NB4 (cell line): Measurements from ENCODE around the gene RBM38.

ENCODE experiments used
- POLR2A ChIP-seq: IDR thresholded peaks from 2 replicates; pipeline ENCODE4 v1.6.1; 2011; ENCODE audit warnings: mild to moderate bottlenecking; ENCODE audit not compliant: insufficient read length; ENCODE audit errors: extremely low read depth
- TF ChIP-seq, protein P1 (sequence below): IDR thresholded peaks from one replicate; pipeline ENCODE4 v1.5.1; 2012; ENCODE audit warnings: low read depth, low read length

DNA sequence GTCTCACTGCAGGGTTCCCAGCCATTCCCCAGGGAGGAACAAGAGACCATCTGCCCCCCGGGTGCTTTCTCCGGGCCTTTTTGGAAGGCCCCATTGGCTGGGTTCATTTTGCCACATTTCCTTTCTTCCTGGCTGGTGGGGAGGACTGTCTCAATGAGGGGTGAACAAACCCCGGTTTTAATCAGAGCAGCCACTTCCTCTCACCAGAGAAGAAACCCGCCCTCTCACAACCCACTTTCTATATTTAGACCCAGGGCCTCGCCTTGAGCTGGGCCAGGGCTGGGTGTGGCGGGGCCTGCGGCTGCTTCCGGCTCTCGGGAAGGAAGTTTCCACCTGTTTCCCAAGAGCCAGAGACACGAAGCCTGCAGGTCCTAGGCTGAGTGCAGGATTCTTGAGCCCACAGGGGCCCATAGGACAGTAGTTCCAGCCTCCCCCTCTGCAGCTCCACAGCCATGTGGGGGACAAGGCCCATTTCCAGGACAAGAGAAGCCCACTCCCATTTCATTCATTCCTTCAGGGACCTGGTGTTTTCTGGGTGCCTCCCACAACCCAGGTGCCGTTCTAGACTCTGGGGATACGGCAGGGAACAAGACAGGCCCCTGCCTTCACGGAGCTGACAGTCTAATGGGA is 41.8 kb downstream of the RBM38 start:
- TF ChIP-seq POLR2A, result no peak
- TF ChIP-seq, protein P1, sequence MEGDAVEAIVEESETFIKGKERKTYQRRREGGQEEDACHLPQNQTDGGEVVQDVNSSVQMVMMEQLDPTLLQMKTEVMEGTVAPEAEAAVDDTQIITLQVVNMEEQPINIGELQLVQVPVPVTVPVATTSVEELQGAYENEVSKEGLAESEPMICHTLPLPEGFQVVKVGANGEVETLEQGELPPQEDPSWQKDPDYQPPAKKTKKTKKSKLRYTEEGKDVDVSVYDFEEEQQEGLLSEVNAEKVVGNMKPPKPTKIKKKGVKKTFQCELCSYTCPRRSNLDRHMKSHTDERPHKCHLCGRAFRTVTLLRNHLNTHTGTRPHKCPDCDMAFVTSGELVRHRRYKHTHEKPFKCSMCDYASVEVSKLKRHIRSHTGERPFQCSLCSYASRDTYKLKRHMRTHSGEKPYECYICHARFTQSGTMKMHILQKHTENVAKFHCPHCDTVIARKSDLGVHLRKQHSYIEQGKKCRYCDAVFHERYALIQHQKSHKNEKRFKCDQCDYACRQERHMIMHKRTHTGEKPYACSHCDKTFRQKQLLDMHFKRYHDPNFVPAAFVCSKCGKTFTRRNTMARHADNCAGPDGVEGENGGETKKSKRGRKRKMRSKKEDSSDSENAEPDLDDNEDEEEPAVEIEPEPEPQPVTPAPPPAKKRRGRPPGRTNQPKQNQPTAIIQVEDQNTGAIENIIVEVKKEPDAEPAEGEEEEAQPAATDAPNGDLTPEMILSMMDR, result no peak
